ENCODE measurements around the gene UVSSA. TPM values are rescaled to one million over a fixed set of nuclear protein-coding genes. Genes with fewer than 3 reads are reported as not detected.

UVSSA gene
- total RNA-seq, 3 donors from 2014 or later (not counting 1 experiment from before 2014, with no cell fraction given): 48.0 to 59.4 (median 56.4) TPM

GRCh38 chr4:1325681-1326635 is 21.1 kb upstream of the UVSSA start:
- H3K36me3 ChIP-seq (ENCODE audit: control insufficient read depth, insufficient read depth, low read length): peaks cover 42% of the 10 kb centered on the region
- ATAC-seq: no peak
- H3K9me3 Mint-ChIP-seq: no peaks in the 10 kb centered on the region

DNA sequence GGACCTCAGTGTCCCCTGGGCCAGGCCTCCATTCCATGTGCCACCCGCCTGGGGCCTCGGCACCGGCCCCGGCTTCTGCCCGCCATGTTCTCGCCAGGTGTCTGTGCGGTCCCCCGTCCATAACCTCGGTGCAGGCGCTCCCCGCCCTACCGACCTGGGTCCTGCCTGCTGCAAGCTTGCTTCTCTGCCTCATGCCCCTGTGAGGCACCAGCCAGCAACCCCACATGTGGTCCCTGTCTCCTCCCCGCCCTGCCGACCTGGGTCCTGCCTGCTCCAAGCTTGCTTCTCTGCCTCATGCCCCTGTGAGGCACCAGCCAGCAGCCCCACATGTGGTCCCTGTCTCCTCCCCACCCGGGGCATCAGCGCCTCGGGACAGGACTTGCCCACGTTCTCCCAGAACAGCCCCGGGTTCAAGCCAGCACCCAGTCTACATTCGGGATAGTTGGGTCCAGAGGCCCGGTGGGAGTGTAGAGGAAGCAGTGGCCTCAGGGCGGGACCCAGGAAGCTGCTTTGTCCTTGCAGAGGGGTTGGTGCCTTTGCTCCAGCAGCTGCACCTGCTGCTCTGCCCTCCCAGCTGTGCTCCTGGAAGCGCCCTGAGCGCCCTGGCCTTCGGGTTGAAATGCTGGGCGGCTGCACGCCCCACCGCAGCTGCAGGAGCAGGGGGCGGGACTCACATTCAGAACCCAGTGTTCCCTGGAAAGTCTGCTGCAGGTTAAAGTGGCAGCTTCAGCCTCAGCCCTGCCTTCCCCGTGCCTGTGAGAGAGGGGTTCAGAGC is 20.1 kb upstream of the UVSSA start:
- DNase-seq: no peak
- H3K9me3 ChIP-seq (ENCODE audit: control insufficient read depth, insufficient read depth, low read length): no peaks in the 10 kb centered on the region
- no peaks in the 10 kb centered on the region for H3K27me3 ChIP-seq (ENCODE audit: control insufficient read depth, insufficient read depth, low read length)
- intact Hi-C loops (cut with micrococcal nuclease): no loop called here
- Mint-ChIP-seq H3K4me1 (peaks cover 19 to 31% of the 10 kb centered on the region in 2 donors), H3K9me3 (no peaks in the 10 kb centered on the region), H3K27me3 (ENCODE audit: low read depth in 2 of 2) (no peaks in the 10 kb centered on the region), H3K27ac (no peak overlapping the region), H3K36me3 (no peaks in the 10 kb centered on the region), H3K4me3 (no peak overlapping the region)
- peaks cover 34% of the 10 kb centered on the region for H3K4me1 ChIP-seq (ENCODE audit: control insufficient read depth, insufficient read depth, low read length)
- H3K36me3 ChIP-seq (ENCODE audit: control insufficient read depth, insufficient read depth, low read length): peaks cover 45% of the 10 kb centered on the region
- TF ChIP-seq, protein P1, sequence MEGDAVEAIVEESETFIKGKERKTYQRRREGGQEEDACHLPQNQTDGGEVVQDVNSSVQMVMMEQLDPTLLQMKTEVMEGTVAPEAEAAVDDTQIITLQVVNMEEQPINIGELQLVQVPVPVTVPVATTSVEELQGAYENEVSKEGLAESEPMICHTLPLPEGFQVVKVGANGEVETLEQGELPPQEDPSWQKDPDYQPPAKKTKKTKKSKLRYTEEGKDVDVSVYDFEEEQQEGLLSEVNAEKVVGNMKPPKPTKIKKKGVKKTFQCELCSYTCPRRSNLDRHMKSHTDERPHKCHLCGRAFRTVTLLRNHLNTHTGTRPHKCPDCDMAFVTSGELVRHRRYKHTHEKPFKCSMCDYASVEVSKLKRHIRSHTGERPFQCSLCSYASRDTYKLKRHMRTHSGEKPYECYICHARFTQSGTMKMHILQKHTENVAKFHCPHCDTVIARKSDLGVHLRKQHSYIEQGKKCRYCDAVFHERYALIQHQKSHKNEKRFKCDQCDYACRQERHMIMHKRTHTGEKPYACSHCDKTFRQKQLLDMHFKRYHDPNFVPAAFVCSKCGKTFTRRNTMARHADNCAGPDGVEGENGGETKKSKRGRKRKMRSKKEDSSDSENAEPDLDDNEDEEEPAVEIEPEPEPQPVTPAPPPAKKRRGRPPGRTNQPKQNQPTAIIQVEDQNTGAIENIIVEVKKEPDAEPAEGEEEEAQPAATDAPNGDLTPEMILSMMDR (IDR thresholded peaks at IDR 0.05): no peak
- whole genome bisulfite sequencing (ENCODE audit: insufficient coverage): 95% methylated on average over 30 of the region's 30 CpGs
- no peak overlapping the region for H3K4me3 ChIP-seq (ENCODE audit: low read length)
- no peak overlapping the region for H3K27ac ChIP-seq (ENCODE audit: low read length)
- no peak for ATAC-seq

More at GRCh38 chr4:1325681-1326635, 21.1 kb upstream of the UVSSA start:
- H3K4me3 Mint-ChIP-seq: no peak overlapping the region
- intact Hi-C loops (cut with micrococcal nuclease): no loop called here
- WGBS (ENCODE audit: insufficient coverage): 93% methylated on average over 35 of the region's 35 CpGs
- no peaks in the 10 kb centered on the region for H3K27me3 Mint-ChIP-seq (ENCODE audit: low read depth in 2 of 2)
- Histone ChIP-seq H3K4me1 (ENCODE audit: control insufficient read depth, insufficient read depth, low read length) (peaks cover 24% of the 10 kb centered on the region), H3K9me3 (ENCODE audit: control insufficient read depth, insufficient read depth, low read length) (no peaks in the 10 kb centered on the region), H3K27me3 (ENCODE audit: control insufficient read depth, insufficient read depth, low read length) (no peaks in the 10 kb centered on the region), H3K27ac (ENCODE audit: low read length) (no peak overlapping the region), H3K4me3 (ENCODE audit: low read length) (no peak overlapping the region)
- TF ChIP-seq, protein P1 (IDR thresholded peaks at IDR 0.05): no peak
- peaks cover 11 to 21% of the 10 kb centered on the region in 2 donors for H3K4me1 Mint-ChIP-seq
- H3K27ac Mint-ChIP-seq: no peak overlapping the region
- no peak for DNase-seq
- H3K36me3 Mint-ChIP-seq: no peaks in the 10 kb centered on the region

DNA sequence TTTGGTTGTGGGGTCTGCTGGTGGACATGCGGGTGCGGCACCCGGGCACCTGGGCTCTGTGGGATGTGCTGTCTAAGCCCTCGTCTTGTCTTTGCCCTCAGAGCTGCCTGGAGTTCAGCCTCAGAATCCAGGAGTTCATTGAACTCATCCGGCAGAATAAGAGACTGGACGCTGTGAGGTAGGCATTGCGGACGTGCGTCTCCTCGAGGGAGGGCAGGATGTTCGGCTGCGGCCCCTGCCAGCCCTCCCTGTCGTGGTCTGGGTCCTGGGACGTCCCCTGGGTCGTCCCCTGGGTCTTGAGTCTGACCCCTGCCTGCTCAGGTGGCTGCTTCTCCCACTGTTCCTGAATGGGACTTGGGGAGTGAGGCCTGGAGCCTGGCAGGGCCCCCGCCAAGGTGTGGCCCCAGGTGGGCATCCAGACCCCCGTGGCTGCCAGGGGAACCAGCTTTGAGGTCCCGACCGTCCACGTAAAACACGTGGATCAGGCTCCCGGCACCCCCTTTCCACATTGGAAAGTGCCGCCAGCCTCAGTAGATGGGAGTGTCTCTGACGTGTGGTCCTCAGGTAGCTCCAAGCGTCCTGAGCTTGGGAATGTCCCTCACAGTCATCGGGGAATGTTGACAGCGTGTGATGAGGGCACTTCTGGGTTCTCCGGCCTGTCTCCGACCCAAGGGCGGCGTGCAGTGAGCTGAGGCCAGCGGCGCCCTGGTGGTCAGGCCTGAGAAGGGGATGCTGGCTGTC is 19.3 kb upstream of the UVSSA start:
- H3K4me3 Mint-ChIP-seq: no peak overlapping the region
- no peak for DNase-seq
- H3K36me3 ChIP-seq (ENCODE audit: control insufficient read depth, insufficient read depth, low read length): peaks cover 40% of the 10 kb centered on the region

More for the DNA sequence above, 19.3 kb upstream of the UVSSA start:
- Mint-ChIP-seq H3K36me3 (no peaks in the 10 kb centered on the region), H3K27me3 (ENCODE audit: low read depth in 2 of 2) (no peaks in the 10 kb centered on the region), H3K9me3 (no peaks in the 10 kb centered on the region), H3K27ac (no peak overlapping the region), H3K4me1 (peaks cover 19 to 32% of the 10 kb centered on the region in 2 donors)
- Histone ChIP-seq H3K27ac (ENCODE audit: low read length) (no peak overlapping the region), H3K4me3 (ENCODE audit: low read length) (no peak overlapping the region), H3K9me3 (ENCODE audit: control insufficient read depth, insufficient read depth, low read length) (no peaks in the 10 kb centered on the region), H3K4me1 (ENCODE audit: control insufficient read depth, insufficient read depth, low read length) (peaks cover 38% of the 10 kb centered on the region), H3K27me3 (ENCODE audit: control insufficient read depth, insufficient read depth, low read length) (no peaks in the 10 kb centered on the region)
- ATAC-seq: no peak
- intact Hi-C loops (cut with micrococcal nuclease): no loop called here
- TF ChIP-seq, protein P1 (IDR thresholded peaks at IDR 0.05): no peak
- WGBS (ENCODE audit: insufficient coverage): 96% methylated on average over 33 of the region's 33 CpGs
